GM12878 (cell line): ENCODE data around the gene NGDN.

ENCODE experiments used
- NFIC ChIP-seq: IDR thresholded peaks from 2 replicates; pipeline ENCODE4 v1.6.1; 2012; ENCODE audit warnings: low read depth, mild to moderate bottlenecking, inconsistent platforms, low read length, moderate library complexity
- ZBTB4 ChIP-seq: fragments of 450-650 bp; formaldehyde crosslinking; IDR thresholded peaks from 2 replicates; pipeline ENCODE4 v1.4.0; 2022; ENCODE audit warnings: mild to moderate bottlenecking, moderate library complexity

- no peak for TF ChIP-seq NFIC
- TF ChIP-seq ZBTB4 (CRISPR knock-in tag) = no peak
Observed at GRCh38 chr14:23513818-23514643, 44.5 kb downstream of the NGDN start.
